ENCODE data around the gene HOOK1.

HOOK1 gene

DNA sequence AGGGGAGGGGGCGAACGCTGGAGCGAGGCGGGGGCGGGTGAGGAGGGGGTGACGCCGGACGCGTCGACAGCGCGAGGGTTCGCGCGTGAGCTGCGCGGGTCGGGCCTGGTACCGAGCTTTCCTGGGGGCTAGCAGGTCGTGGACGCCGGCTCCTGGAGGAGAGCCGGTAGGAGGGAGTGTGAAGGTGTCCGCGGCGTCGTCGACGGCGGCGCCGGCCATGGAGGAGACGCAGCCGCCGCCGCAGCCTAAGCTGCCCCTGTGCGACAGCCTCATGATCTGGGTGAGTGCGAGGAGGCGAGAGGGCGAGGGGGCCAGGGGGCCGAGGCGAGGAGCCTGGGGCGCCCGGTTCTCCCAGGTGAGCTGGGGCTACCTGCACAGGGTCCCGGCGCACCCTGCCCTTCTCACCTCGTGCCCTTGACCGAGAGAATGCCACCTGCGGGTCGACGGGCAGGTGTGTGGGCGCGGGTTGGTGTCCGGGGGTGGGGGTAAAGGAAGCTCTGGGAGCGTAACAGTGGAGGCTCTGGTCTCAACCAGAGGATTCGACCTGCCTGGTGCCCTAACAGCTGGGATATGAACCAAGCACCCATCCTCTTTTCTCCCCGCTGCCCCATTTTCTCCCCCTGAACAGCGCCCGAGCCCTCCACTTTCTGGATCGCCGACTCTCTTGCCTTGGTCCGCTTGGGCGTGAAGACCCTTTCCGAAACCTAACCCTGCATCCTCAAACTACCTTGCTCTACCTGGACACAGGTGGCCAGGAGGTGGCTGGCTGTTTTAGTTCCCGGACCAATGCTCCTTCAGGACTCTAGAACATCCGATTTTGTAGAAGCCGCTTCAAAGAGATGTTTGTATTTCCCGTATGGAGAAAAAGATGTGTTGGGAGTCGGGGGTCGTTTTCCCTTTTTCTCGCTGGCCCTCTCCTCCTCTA lies at the start of gene HOOK1:
Gene HOOK1, plus strand, starts transcription at position 49 of the 925 bp plus-strand sequence. Its CDS starts 169 bp downstream, at position 218.
- no peak for DNase-seq

DNA sequence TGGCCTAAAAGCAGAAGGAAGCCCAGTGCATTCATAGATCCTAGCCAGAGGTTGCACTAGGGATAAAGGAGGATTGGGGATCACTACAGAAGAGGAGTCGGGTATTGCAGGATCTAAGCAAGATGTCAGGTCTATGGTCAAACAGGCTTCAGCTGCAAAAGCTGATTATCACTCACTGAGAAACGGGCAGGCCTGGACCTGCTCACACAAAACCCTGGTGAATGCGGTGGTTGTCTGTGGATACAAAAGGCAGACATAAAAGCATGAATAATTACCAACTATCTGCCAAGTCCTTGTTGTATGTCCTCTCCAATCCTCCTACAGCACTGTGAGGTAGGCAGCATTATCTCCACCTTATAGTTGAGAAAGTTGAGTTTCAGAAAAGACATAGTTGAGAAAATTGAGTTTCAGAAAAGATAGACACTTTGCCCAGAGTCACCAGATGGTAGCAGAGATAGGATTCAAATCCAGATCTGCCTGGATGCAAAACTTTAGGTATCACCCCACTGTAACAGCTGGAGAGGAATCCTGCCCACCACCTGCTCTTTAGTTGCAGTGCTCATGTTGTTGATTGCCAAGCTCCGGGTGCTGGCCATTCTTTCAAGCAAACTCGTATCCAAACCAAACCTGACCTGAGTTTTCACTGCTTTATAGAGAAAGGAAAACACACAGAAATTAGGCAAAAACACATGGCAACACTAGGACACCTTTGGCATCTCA lies 49.6 kb upstream of the HOOK1 start:
- no peak for DNase-seq

DNA sequence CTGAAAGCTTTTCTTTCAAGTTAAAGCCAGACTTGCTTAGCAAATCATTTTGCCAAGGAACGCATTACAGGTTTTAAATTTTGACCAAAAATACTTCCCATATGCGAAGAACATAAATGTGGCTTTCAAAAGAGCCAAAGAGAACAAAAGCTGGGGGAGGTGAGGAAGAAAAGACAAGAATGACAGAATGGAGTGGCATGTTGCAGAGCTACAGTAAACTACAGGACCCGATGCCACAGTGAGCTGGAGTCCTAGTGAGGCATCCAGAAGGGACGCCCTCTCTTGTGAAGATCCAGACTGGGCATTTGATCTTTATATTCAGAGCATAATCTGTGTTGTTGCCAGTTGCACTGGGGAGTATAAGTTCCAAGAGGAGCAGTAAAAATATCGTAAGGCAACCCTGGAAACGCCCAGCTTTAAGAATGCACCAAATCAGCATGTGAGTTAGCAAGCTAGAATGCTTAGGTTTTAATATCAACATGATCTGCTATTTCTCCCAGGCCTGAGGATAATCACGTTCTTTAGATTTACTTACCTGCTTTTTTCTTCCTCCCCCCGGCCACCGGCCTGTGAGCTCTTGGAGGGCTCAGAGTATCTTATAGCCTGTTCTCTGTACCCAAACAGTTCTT lies 48.4 kb upstream of the HOOK1 start:
- no peak for DNase-seq

DNA sequence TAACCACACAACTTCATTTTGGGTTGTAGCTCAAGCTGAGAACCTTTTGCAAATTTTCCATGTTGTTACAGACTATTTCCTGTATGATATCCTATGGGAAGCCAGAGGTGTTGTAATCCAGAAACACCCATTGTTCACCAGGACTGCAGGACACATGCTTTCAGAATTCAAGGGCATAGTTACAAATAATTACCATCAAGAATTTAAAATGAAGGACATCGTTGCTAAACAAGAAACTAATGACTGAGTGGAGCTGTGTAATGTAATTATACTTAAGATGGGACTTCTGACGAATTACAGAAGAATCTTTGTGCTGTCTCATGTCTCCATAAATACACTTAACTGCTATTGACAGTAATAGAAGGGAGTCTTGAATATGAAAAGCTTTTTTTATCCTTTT lies 47.6 kb upstream of the HOOK1 start:
- DNase-seq, result no peak

DNA sequence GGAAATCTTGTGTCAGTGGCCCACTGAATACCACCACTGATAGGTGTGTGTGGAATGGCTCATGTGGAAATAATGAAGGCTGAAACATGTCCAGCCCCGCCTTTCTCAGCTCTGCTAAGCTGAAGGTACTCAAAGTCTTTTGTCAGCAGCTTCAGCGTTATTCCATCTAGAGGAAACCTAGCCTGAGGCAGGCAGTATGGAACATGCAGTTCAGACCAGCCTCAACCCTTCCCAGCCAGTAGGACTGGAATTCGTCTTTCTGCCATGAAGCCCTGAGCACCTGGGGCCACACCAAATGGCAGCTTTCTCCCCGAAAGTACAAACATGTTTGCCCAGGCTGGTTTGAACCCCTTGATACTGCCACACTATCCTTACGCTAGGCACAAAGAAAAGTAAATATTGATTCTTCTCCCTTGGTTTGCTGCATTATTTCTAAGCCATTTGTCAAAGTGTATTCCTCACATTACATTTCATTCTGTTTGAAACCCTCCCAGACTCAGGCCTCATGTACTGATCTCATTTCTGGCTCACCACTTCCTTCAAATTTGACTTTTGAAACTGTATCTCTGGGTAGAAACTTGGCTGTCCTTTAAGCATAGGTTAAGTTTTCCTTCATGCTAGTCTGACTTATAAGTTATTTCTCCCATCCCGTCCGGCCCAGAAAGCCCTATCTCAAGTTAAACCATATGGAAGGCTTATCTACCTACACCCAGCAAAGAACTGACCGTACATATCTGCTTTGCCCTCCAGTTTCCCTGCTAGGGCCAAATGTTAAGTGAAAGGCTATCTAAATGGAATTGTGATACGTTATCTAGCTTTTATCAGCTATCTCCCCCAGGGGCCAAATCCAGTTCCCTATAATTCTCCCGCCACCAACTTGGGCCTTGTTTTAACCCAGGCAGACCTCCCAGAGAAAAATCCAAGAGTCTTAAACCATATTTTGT lies 45.7 kb upstream of the HOOK1 start:
- DNase-seq, result no peak

DNA sequence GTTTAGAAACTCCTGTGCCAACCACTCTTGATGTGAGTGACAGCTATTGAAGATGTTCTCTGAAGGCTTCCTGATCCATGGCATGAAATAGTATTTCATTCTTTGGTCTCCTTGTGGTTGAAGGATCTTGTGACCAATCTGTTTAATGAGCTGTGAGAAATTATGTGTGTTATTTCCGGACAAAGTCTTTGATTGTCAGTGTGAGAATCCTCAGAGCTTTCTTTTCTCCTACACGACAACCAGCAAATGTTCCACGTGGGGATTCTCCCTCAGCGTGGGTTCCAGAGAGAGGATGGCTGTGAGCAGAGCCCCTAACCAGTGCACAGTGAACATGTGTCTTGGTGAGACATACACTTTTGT lies 45.0 kb upstream of the HOOK1 start:
- DNase-seq, result no peak

DNA sequence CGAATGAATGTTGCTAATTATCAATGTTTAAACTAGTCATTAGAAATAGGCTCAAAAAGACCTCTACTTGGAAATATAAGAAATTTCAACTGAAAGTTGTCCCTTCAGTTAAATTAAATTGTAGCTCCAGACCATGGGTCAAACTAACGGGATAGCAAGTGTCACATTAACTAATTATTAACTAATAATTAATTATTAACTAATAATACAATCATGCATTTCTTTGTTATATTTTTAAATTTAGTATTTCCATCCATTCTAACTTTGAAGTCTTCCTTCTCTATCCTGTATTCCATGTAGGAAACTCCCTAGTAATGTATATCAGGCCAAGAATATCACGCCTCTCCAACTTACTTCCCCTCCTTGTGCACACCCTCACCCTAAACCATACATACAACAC lies 43.4 kb upstream of the HOOK1 start:
- no peak for DNase-seq

DNA sequence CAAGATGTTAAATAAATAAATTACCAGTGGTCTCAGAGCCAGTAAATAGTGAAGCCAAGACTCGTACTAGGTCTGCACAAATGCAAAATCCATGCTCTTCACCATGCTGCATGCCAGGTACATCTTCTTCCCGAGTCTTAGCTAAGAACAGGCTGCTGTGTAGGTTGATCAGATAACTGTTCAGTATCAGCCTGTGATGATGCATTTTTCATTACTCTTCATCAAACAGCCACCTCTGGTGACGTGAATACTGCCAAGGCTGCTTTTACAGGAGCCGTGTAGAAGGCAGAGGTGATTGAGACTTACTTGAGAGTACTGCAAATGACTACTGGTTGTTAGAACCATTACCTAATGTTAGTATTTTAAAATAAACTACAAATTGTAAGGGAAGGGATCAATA lies 39.3 kb upstream of the HOOK1 start:
- no peak for DNase-seq

DNA sequence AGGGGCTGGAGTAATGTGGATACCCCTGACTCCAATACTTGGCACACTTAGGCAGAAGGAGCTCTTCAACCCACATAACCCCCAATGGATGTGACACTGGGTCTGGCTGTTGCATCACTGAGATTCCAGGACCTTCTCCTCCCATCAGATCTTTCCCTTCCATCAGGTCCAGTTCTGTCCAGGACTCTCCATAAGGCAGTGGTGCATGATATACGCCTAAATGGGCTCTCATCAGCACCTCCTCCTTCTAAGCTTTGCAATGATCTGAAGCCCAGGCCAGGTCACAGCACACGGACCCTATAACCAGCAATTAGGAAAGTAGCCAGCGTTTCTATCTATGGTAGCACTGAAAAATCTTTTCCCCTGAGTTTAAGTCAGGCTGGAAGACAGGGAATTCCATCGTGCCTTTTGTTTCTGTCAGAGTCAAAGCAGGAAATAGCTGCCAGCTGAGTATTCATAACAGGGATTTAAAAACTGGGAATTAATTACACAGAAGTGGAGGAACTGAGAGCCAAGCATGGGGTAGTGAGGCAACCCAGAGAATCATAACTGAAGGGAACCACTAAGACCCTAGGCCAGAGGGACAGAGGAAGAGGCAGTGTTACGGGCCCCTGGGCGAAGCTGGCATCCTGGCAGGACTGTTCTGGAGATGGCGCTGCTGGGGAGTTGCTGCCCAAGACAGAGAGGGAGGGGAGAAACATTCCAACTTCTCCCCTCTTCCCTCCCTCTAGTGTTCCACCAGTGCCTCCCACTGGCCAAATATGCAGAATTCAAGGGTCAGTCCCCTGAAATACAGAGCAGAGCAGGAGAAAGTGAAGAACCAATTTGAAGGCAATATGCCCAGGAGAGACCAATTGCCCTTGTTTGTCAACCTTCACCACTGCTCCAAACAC lies 37.5 kb upstream of the HOOK1 start:
- no peak for DNase-seq

DNA sequence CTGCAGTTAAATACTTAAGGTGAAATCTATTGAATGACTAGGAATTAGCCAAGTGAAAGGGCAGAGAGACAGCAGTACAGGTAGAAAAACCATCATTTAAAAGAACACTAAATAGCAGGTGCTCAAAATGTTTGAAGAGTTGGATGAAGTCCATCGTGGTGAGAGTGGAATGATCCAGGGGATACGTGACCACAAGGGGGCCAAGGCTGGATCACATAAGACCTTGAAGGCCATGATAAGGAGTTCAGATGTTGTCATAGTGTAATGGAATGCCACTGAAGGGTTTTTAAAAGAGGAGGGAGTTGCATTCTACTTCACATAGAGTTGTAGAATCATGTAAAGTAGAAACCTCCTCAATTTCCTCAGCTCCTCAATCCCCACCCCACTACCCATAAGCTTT lies 34.8 kb upstream of the HOOK1 start:
- DNase-seq, result no peak

DNA sequence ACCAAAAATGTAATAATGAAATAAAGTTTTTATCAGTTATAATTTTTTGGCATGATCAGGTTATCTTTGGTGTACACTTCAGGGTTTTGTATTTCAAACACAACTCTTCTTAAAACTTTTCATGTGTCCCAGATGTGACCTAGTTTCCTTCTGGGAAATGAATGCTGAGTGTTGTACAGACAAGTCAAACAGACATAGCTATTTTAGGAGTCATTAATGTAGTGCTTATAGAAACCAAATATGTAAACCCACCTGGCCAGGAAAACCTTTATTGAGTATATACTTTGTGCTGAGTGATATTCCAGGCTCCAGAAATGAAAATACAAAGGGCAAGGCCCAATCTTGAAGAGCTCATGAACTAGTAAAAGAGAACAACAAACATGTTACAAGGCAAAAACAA lies 25.9 kb upstream of the HOOK1 start:
- DNase-seq, result no peak

DNA sequence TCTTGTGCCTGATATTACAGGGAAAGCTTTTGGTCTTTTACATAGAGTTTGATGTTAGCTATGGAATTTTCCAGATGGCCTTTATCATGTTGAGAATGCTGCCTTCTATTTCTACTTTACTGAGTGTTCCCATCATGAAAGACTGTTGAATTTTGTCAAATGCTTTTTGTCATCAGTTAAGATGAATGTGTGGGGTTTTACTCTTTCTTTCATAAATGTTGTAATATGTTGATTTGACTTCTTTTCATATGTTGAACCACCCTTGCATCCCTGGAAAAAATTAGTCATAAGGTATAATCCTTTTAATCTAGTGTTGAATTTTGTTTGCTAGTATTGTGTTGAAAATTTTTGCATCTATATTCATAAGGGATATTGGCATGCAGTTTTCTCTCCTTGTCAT lies 16.1 kb upstream of the HOOK1 start:
- no peak for DNase-seq

DNA sequence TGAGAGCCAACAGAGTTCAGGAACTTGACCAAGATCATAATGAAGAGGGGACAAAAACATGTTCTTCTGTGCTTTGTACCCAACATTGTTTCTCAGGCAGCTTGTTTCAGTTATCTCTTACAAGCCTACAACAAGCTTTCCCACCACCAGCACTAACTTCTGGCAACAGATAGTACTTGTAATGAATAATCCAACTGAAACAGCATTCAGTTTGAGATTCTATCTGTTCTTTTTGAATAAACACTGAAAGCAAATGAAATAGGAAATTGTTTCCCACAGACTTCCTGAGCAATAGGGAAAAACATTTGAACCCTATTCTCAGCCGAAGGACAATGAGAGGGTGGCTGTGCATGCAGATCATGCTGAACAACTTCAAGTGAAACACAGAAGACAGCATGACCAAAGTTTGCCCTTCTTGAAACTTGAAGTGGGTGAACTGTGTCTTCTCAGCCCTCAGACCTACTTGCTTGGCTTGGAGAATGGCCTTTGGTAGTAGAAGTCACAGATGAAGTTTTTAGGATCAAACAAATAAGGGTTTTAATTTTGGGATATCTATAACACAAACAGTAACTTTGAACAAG lies 11.2 kb upstream of the HOOK1 start:
- DNase-seq, result no peak

DNA sequence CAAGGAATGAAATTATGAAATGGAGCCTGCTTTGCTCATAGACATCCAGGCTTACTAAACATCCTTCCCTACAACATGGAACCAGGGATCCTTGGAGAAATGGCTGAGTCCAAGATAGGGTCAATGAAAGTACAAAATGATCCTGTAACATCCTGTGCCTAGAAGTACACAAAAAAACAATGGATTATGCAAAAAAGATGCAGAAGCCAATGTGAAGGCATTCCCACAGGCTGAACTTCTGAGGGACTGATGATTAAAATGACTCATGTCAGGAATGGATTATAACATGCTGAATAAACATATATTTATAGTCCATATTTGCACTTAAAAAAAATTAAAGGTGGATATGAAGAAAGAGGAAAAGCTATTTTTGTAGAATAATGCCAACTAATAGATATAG lies 10.4 kb upstream of the HOOK1 start:
- DNase-seq, result no peak

DNA sequence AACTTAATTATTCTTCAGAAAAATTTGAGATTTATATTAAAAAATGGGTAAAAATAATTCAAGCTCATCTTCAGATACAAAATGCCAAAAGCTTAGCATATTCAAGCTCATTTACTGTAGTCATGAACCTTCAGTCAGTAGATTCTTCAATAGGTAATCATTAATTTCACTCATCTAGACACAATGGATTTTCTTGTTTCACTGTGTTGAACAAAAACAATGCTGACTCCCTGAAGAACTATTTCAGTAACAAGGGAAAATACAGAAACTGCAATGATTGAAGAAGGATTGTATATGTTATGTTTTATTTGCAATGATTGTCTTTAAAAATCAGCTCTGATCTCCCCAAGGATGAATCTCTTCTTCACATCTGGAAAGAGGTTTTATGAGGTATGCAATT lies 9.2 kb upstream of the HOOK1 start:
- no peak for DNase-seq

DNA sequence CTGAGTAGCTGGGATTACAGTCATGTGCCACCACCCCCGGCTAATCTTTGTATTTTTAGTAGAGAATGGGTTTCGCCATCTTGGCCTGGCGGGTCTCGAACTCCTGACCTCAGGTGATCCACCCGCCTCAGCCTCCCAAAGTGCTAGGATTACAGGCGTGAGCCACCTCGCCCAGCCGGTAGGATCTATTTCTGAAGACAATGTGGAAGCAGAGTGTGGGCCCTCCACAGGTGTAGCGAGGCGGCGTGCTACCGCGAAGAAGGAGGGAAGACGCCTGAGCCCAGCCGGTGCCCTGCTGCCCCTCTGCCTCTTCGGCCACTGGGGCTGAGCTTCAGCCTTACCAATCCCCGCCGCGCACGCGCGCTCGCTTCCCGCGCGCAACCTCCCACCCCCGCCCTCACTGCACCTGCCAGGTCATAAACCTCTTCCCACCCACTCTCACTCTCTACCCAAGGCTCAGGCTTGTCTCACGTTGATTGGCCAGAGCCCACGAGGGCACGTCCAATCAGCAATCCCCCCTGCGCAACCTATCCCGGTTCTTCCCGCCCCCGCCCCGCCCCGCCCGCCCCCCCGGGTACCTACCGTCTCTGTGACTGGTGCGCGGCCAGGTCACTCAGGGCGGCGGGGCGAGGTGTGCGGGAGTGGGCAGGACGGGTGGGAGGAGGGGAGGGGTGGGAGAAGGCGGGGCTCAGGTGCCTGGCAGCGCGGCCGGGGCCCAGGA lies 409 bp upstream of the HOOK1 start:
- DNase-seq, result peak; percentile 96

DNA sequence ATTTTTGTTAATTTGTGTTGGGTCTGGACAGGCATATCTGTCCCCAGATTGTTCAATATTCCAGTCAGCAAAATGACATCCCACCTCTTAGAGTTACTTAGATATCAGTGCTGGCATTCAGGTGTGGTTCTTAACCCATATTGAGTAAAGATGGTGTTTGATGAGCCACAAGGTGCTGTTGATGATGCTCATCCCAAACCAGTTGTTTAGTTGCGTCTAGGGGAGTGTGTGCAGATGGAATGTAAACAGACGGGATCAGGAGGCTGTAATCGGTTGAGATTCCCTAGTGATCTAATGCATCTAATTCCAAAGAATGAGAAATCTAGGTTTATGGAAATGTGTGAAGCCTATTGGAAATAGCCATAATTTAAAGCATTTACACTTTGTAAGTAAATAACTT lies 1.1 kb downstream of the HOOK1 start:
- no peak for DNase-seq

DNA sequence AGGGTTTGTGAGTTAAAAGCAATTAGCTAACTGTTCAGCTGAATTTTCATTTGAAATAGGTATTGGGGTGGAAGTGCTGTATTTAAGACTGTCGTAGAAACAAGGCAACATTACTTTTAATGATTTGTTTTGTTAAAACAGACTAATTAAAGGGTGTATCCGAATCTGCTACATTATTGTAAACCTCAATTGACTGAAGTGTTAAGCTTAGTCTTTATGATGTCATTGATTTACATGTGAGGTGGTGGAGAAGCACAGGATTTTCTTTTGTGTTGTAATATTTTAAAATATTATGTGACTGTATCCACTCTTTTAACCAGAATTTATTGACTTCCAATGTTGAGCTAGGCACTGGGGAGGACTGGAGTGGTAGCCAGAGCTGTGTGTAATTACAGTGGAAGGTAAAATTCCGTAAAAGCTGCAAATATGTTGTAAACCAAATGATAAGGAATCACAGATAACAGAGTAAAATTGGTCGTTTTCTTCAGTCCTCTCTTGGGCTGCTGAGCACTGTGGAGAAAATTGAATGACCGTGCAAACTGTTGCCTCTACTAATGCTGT lies 1.6 kb downstream of the HOOK1 start:
- DNase-seq, result no peak

DNA sequence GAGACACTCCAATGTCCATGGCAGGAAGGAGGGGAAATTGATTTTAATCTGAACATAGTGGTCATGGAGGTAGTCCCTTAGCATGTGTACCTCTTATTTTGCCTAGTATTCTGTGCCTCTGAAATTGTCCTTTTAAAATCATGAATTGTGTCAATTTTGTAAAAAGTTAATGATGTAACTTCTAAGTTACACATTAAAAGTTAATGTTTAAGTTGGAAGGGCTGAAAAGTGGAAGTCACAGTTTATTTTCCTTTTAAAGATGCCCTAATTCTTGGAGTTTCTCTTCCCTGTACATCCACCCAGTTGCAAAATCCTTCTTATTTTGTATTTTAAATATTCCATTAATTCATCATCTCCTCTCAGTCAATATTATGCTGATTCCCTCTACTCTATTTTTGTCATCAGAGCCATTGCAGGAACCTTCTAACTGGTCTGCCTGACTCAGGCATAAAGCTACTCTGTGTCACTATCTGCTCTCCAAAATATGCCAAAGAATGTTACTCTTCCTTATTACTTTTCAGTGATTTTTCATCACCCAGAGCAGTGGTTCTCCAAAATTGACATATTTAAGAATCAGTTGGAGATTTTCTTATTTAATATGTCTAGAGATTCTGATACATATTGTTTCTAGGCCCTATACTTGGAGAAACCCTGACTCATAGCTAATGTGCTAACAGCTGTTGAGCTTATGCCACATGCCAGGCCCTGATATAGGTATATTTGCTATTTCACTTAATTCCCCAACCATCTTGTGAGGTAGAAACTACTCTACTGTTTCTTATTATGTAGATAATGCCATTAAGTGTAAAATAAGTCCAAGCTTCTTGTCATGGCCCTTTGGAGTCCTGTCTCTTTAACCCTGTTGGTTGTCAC lies 5.1 kb downstream of the HOOK1 start:
- DNase-seq, result no peak
